Mammary epithelial cell (primary cell): ENCODE results near the gene SF3B3.

ENCODE experiments used
- EZH2 ChIP-seq: IDR thresholded peaks from 2 replicates; pipeline ENCODE4 v1.6.1; 2012; ENCODE audit warnings: low read length, inconsistent platforms, borderline replicate concordance
- TF ChIP-seq, protein P1 (sequence below), 2 donors: IDR thresholded peaks in 1 of 2; conservative IDR thresholded peaks in 1 of 2; 2 replicates each; pipeline ENCODE4 v1.5.1; 2011 to 2012; ENCODE audit warnings: inconsistent platforms in 2 of 2, low read length in 2 of 2, mild to moderate bottlenecking in 2 of 2, control low read depth in 1 of 2, low read depth in 1 of 2; ENCODE audit not compliant: insufficient read depth in 1 of 2; ENCODE audit errors: extremely low read depth in 1 of 2

DNA sequence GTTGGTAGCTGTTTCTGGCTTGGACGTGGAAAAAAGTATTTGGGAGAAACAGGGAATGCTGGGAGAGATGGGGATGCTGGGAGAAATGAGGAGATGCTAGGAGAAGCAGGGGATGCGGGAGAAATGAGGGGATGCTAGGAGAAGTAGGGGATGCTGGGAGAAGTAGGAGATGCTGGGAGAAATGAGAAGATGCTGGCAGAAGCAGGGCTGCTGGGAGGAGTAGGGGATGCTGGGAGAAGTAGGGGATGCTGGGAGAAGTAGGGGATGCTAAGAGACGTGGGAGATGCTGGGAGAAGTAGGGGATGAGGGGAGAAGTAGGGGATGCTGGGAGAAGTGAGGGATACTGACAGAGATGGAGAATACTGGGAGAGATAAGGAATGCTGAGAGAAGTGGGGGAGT lies 77.1 kb downstream of the SF3B3 start:
- TF ChIP-seq, protein P1, sequence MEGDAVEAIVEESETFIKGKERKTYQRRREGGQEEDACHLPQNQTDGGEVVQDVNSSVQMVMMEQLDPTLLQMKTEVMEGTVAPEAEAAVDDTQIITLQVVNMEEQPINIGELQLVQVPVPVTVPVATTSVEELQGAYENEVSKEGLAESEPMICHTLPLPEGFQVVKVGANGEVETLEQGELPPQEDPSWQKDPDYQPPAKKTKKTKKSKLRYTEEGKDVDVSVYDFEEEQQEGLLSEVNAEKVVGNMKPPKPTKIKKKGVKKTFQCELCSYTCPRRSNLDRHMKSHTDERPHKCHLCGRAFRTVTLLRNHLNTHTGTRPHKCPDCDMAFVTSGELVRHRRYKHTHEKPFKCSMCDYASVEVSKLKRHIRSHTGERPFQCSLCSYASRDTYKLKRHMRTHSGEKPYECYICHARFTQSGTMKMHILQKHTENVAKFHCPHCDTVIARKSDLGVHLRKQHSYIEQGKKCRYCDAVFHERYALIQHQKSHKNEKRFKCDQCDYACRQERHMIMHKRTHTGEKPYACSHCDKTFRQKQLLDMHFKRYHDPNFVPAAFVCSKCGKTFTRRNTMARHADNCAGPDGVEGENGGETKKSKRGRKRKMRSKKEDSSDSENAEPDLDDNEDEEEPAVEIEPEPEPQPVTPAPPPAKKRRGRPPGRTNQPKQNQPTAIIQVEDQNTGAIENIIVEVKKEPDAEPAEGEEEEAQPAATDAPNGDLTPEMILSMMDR (conservative IDR thresholded peaks at IDR 0.05 in 1 of 2, IDR thresholded peaks at IDR 0.05 in 1 of 2; ENCODE audit: extremely low read depth in 1 of 2, insufficient read depth in 1 of 2, low read depth in 1 of 2, low read length in 2 of 2) = no peak
- TF ChIP-seq EZH2 = no peak
